ENCODE measurements around the gene PRCD.

PRCD gene

GRCh38 chr17:76539631-76540271 lies at the start of gene PRCD:
TSS of gene PRCD (plus strand) at chr17:76540044. CDS start at chr17:76540142, 98 bp downstream.
- no peak for DNase-seq

- no peak for DNase-seq
Measured at GRCh38 chr17:76490112-76490710, 49.6 kb upstream of the PRCD start.

GRCh38 chr17:76491271-76492122 lies 48.3 kb upstream of the PRCD start:
- no peak for DNase-seq

GRCh38 chr17:76492123-76492988 lies 47.5 kb upstream of the PRCD start:
- DNase-seq: no peak

GRCh38 chr17:76492989-76493501 lies 46.8 kb upstream of the PRCD start:
- peak; percentile 46 for DNase-seq

GRCh38 chr17:76493505-76494167 lies 46.2 kb upstream of the PRCD start:
- no peak for DNase-seq

GRCh38 chr17:76495663-76496400 lies 44.0 kb upstream of the PRCD start:
- no peak for DNase-seq

- no peak for DNase-seq
Measured at GRCh38 chr17:76496464-76496863, 43.4 kb upstream of the PRCD start.

- no peak for DNase-seq
Measured at GRCh38 chr17:76497699-76497978, 42.2 kb upstream of the PRCD start.

GRCh38 chr17:76497979-76498875 lies 41.6 kb upstream of the PRCD start:
- DNase-seq: peak; percentile 74

- no peak for DNase-seq
Measured at GRCh38 chr17:76498876-76499251, 41.0 kb upstream of the PRCD start.

GRCh38 chr17:76499267-76499667 lies 40.6 kb upstream of the PRCD start:
- DNase-seq: no peak

GRCh38 chr17:76500074-76500746 lies 39.6 kb upstream of the PRCD start:
- no peak for DNase-seq

GRCh38 chr17:76500747-76501017 lies 39.2 kb upstream of the PRCD start:
- DNase-seq: no peak

- DNase-seq: peak; percentile 65
Measured at GRCh38 chr17:76501018-76501826, 38.6 kb upstream of the PRCD start, which contains the start of gene RHBDF2. TSS of gene RHBDF2 (minus strand) at chr17:76501423. CDS start at chr17:76481524, 19,899 bp downstream.

GRCh38 chr17:76501827-76502307 lies 38.0 kb upstream of the PRCD start:
- no peak for DNase-seq

- DNase-seq: no peak
Measured at GRCh38 chr17:76502341-76503211, 37.3 kb upstream of the PRCD start.

GRCh38 chr17:76504117-76504516 lies 35.7 kb upstream of the PRCD start:
- no peak for DNase-seq
